ENCODE measurements around the gene TNFRSF1A.
"Not testable (repeated sequence)": the region's sequence is repeated elsewhere in the genome, so short reads cannot be mapped to it uniquely, and the experiment has no call there.

Gene TNFRSF1A

GRCh38 chr12:6302621-6303020 lies 39.3 kb downstream of the TNFRSF1A start:
- no peak for DNase-seq

GRCh38 chr12:6301721-6302120 lies 40.2 kb downstream of the TNFRSF1A start:
- DNase-seq, result no peak

GRCh38 chr12:6297170-6297569 lies 44.7 kb downstream of the TNFRSF1A start:
- DNase-seq, result no peak

- no peak for DNase-seq
Measured at GRCh38 chr12:6295094-6295811, 46.6 kb downstream of the TNFRSF1A start.

GRCh38 chr12:6294156-6295093 lies 47.5 kb downstream of the TNFRSF1A start:
- DNase-seq, result no peak

- no peak for DNase-seq
Measured at GRCh38 chr12:6292606-6293005, 49.3 kb downstream of the TNFRSF1A start.

GRCh38 chr12:6289906-6290305 lies 52.0 kb downstream of the TNFRSF1A start:
- not testable (repeated sequence) for DNase-seq

- not testable (repeated sequence) for DNase-seq
Measured at GRCh38 chr12:6289081-6289480, 52.8 kb downstream of the TNFRSF1A start.

- DNase-seq, result no peak
Measured at GRCh38 chr12:6288235-6288634, 53.6 kb downstream of the TNFRSF1A start.

- DNase-seq, result no peak
Measured at GRCh38 chr12:6285532-6286306, 56.2 kb downstream of the TNFRSF1A start.

GRCh38 chr12:6285063-6285477 lies 56.8 kb downstream of the TNFRSF1A start:
- DNase-seq, result peak; percentile 42

GRCh38 chr12:6284273-6284672 lies 57.6 kb downstream of the TNFRSF1A start:
- no peak for DNase-seq

- DNase-seq, result no peak
Measured at GRCh38 chr12:6282453-6282840, 59.4 kb downstream of the TNFRSF1A start.

GRCh38 chr12:6281081-6281809 lies 60.6 kb downstream of the TNFRSF1A start:
- no peak for DNase-seq

- no peak for DNase-seq
Measured at GRCh38 chr12:6280672-6281071, 61.2 kb downstream of the TNFRSF1A start.

- DNase-seq, result no peak
Measured at GRCh38 chr12:6280053-6280469, 61.8 kb downstream of the TNFRSF1A start.

GRCh38 chr12:6279631-6280030 lies 62.2 kb downstream of the TNFRSF1A start:
- no peak for DNase-seq

GRCh38 chr12:6279256-6279628 lies 62.6 kb downstream of the TNFRSF1A start:
- no peak for DNase-seq
